Heart left ventricle (tissue), 13 donors: ENCODE results near the gene CREM.

Source experiments
- POLR2A ChIP-seq, 2 donors: fragments of 450-650 bp; IDR thresholded peaks; one replicate each; pipeline ENCODE4 v1.6.1; 2017; ENCODE audit warnings: antibody characterized with exemption in 2 of 2, mild to moderate bottlenecking in 2 of 2, moderate library complexity in 2 of 2
- TF ChIP-seq, protein P1 (sequence below), 12 donors: fragments of 200-600 bp; sonication (generic) in 4 of 12; IDR thresholded peaks; one replicate each; pipeline versions ENCODE4 v1.5.0 to v1.8.0; 2018 to 2022; ENCODE audit warnings: antibody characterized with exemption in 12 of 12, mild to moderate bottlenecking in 5 of 12
- donor health status: ischemic (EF 13 %, LVEDD 7.1; RV severe dilation, severe dysfunction).
- donor health status: DM: no; HTN: yes; CAD: no.
- donor health status: DM: no; HTN: no; CAD: no.
- donor health status: ischemic (EF 25% LVEDD 6.9; RV normal size, moderate dysfunction).
- donor health status: ischemic (EF 25% LVEDD 5.7; RV mildly dilated, moderate dysfunction).
- donor health status: ischemic (EF 35%, LVEDD 5.7; RV mildly dilated, moderate dysfunction).
- donor health status: nonischemic (EF 11% LVEDD 7.7; RV severe dilation, severe dysfunction).
- donor health status: DM: yes; HTN: yes; CAD: no.
- donor health status: PGD.
- donor health status: ischemic (EF 29% LVEDD 5.4; RV normal size, mild dysfunction).
- donor health status: nonischemic (EF 23%, LVEDD 6.1; RV moderate dilation, normal function).

DNA sequence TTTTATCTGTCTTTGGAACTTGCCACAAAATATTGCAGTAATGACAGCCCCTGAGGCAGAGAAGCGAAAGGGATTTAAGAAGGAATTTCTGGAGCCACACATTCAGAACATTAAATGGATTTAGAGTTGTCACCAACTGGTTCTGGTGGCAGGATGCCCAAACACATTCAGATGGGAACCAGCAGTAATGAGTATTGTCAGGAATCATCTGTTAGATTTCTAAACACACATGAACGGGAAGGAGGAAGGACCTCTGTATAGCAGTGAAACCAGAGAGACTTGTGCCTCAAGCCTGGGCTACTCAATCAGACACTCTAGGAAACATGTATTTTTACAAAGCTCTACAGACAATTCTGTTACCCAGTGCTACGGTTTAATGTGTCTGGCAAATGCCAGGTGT, 105.9 kb downstream of the CREM start:
- TF ChIP-seq, protein P1, sequence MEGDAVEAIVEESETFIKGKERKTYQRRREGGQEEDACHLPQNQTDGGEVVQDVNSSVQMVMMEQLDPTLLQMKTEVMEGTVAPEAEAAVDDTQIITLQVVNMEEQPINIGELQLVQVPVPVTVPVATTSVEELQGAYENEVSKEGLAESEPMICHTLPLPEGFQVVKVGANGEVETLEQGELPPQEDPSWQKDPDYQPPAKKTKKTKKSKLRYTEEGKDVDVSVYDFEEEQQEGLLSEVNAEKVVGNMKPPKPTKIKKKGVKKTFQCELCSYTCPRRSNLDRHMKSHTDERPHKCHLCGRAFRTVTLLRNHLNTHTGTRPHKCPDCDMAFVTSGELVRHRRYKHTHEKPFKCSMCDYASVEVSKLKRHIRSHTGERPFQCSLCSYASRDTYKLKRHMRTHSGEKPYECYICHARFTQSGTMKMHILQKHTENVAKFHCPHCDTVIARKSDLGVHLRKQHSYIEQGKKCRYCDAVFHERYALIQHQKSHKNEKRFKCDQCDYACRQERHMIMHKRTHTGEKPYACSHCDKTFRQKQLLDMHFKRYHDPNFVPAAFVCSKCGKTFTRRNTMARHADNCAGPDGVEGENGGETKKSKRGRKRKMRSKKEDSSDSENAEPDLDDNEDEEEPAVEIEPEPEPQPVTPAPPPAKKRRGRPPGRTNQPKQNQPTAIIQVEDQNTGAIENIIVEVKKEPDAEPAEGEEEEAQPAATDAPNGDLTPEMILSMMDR (IDR thresholded peaks at IDR 0.05), result no peak
- no peak for TF ChIP-seq POLR2A (IDR thresholded peaks at IDR 0.05)
